D341Med (cell line): ENCODE data around the gene CIB2.

Experiments
- DNase-seq: peaks from one replicate; pipeline ENCODE4 v3.0.0; 2012; ENCODE audit warnings: low spot score

The CIB2 gene

GRCh38 chr15:78107471-78107870, 23.8 kb downstream of the CIB2 start:
- no peak for DNase-seq

GRCh38 chr15:78105476-78106241, 25.6 kb downstream of the CIB2 start:
- no peak for DNase-seq

- DNase-seq, result no peak
Observed at GRCh38 chr15:78104566-78105475, 26.4 kb downstream of the CIB2 start.

GRCh38 chr15:78104119-78104479, 27.1 kb downstream of the CIB2 start:
- no peak for DNase-seq

- DNase-seq, result no peak
Observed at GRCh38 chr15:78103406-78104118, 27.7 kb downstream of the CIB2 start.

GRCh38 chr15:78102741-78103140, 28.5 kb downstream of the CIB2 start:
- no peak for DNase-seq

GRCh38 chr15:78102211-78102610, 29.0 kb downstream of the CIB2 start:
- no peak for DNase-seq

GRCh38 chr15:78101423-78102105, 29.7 kb downstream of the CIB2 start:
- DNase-seq, result no peak

GRCh38 chr15:78100886-78101285, 30.4 kb downstream of the CIB2 start:
- DNase-seq, result no peak

- peak; percentile 25 for DNase-seq
Observed at GRCh38 chr15:78098131-78098755, 33.0 kb downstream of the CIB2 start.

- DNase-seq, result peak; percentile 20
Observed at GRCh38 chr15:78097667-78098066, 33.6 kb downstream of the CIB2 start.

- DNase-seq, result no peak
Observed at GRCh38 chr15:78093242-78094020, 37.8 kb downstream of the CIB2 start.

GRCh38 chr15:78092261-78093041, 38.8 kb downstream of the CIB2 start, which contains the start of gene SH2D7:
TSS of gene SH2D7 (plus strand) at chr15:78092561. CDS start at chr15:78092585, 24 bp downstream.
- no peak for DNase-seq

- DNase-seq, result no peak
Observed at GRCh38 chr15:78090422-78091063, 40.7 kb downstream of the CIB2 start.

- DNase-seq, result no peak
Observed at GRCh38 chr15:78088773-78089080, 42.5 kb downstream of the CIB2 start.

GRCh38 chr15:78087951-78088772, 43.1 kb downstream of the CIB2 start:
- DNase-seq, result no peak

GRCh38 chr15:78085928-78086327, 45.3 kb downstream of the CIB2 start:
- no peak for DNase-seq

- DNase-seq, result no peak
Observed at GRCh38 chr15:78084449-78084750, 46.8 kb downstream of the CIB2 start.
